Thyroid gland (tissue), 4 donors: ENCODE results near the gene METTL25B. TPM values are rescaled to one million over a fixed set of nuclear protein-coding genes. Genes with fewer than 3 reads are reported as not detected.
"Not testable (repeated sequence)": the region's sequence is repeated elsewhere in the genome, so short reads cannot be mapped to it uniquely, and the experiment has no call there.

Experiments used
- DNase-seq, 2 donors: peaks; one replicate each; pipeline ENCODE4 v3.0.0-alpha.2; 2019
- H3K27ac ChIP-seq, 3 donors: fragments of 200-600 bp; sonication (generic); 1 replicate in 2 of 3; 2 replicates in 1 of 3; pipeline ENCODE4 v1.5.1; 2016 to 2019; ENCODE audit warnings: mild to moderate bottlenecking in 1 of 3, moderate library complexity in 1 of 3
- H3K27me3 ChIP-seq: fragments of 200-600 bp; sonication (generic); one replicate; pipeline ENCODE4 v1.5.1; 2019
- H3K36me3 ChIP-seq, 2 donors: fragments of 200-600 bp; sonication (generic); one replicate each; pipeline ENCODE4 v1.5.1; 2016 to 2019
- H3K4me1 ChIP-seq, 2 donors: fragments of 200-600 bp; sonication (generic); one replicate each; pipeline ENCODE4 v1.5.1; 2017 to 2019
- H3K4me3 ChIP-seq, 3 donors: fragments of 200-600 bp; sonication (generic); replicated peaks in 1 of 3; 1 replicate in 2 of 3; 2 replicates in 1 of 3; pipeline ENCODE4 v1.5.1; 2016; ENCODE audit warnings: mild to moderate bottlenecking in 1 of 3
- H3K9me3 ChIP-seq: fragments of 200-600 bp; sonication (generic); one replicate; pipeline ENCODE4 v1.5.1; 2017
- CTCF ChIP-seq, 6 experiments: fragments of 200-600 bp in 3 of 6; fragments of 450-650 bp in 3 of 6; sonication (generic) in 3 of 6; IDR thresholded peaks; one replicate each; pipeline ENCODE4 v1.5.1; 2016 to 2019; ENCODE audit warnings: antibody characterized with exemption in 6 of 6, mild to moderate bottlenecking in 2 of 6, inconsistent platforms in 1 of 6, moderate library complexity in 1 of 6
- POLR2A ChIP-seq, 2 donors: fragments of 450-650 bp; IDR thresholded peaks; one replicate each; pipeline ENCODE4 v1.6.1; 2017; ENCODE audit warnings: antibody characterized with exemption in 2 of 2, mild to moderate bottlenecking in 2 of 2, moderate library complexity in 1 of 2
- WGBS, 2 donors: methylation state at CpG; one replicate each; pipeline ENCODE4 v1.1.5; 2017; 5-methylcytosine and 5-hydroxymethylcytosine counted together
- intact Hi-C: fragments of 100-400 bp; cut with DNase I; formaldehyde crosslinking; loops from one replicate; pipeline ENCODE4 v1.15.1; 2023
- total RNA-seq, 4 donors: library from RNA; depleted of rRNA; stranded (reverse); fragments of >200 nt; gene quantifications; one replicate each; pipeline ENCODE4 v1.2.3, GENCODE V29; 2016

METTL25B gene
- total RNA-seq, 4 donors from 2014 or later: 15.5 to 33.4 (median 25.3) TPM

DNA sequence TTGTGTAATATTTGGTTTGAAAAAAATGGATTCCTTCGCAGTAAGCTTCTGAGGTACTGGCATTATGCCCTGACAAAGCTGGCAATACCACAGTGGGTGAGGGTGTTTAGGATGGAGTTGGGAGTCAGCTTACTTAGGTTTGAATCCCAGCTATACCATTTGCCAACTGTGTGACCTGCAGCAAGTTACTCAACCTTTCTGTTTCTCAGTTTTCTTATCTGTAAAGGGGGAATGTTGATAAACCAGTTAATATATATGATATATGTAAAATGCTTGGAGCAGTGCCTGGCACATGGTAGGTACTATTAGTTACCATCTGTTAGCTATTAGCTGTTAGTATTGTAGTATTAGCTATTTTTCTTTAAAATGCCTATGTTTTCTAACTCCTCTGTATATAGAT is 28.1 kb downstream of the METTL25B start:
- Histone ChIP-seq H3K4me3 (no peak overlapping the region), H3K36me3 (no peaks in the 10 kb centered on the region), H3K27ac (no peak overlapping the region), H3K4me1 (peaks cover 5 to 12% of the 10 kb centered on the region in 2 donors), H3K9me3 (no peaks in the 10 kb centered on the region), H3K27me3 (no peaks in the 10 kb centered on the region)
- WGBS, 2 donors: 96 to 98% methylated on average over 1 of the region's 1 CpG
- no peak for DNase-seq
- intact Hi-C loops: no loop called here
- TF ChIP-seq POLR2A (IDR thresholded peaks at IDR 0.05) (no peak), CTCF (IDR thresholded peaks at IDR 0.05) (no peak)

- H3K9me3 ChIP-seq, H3K36me3 ChIP-seq, H3K27ac ChIP-seq, H3K4me3 ChIP-seq, intact Hi-C loops, DNase-seq, H3K4me1 ChIP-seq, H3K27me3 ChIP-seq: not testable (repeated sequence)
- WGBS, 2 donors: 93 to 96% methylated on average over 10 of the region's 10 CpGs
Observed at GRCh38 chr1:156757572-156758253, 29.4 kb downstream of the METTL25B start.

DNA sequence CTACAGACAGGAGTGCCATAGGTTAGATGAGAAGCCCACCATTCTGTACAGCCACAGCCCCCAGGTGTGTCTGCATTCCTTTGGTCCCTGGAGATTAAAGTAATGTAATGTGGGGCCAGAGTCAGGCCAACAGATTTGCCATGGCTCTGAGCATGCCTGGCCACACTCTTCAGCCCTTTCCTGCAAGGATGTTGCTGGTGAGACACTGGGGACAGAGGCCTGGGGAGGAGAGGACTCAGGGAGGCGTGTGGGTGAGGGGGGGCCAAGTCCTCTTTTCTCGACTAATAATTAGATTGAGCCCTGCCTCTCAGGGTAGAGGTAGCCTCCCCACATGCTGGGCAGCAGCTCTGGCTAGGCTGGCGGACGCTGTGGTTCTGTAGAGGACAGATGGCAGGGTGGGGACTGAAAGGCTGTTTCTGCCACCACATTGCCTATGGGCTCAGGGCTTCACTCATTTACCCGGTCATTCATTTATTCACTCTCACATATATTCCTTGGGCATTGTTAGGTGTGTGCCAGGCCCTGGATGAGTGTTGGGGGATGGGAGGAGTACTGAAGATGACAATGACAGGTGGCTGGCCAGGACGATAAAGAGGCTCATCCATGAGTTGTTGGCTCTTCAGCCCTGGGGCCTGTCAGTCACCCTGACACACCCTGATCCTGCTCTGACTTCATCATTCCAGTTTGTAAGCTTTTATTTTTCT is 32.0 kb downstream of the METTL25B start:
- H3K9me3 ChIP-seq: no peaks in the 10 kb centered on the region
- H3K27me3 ChIP-seq: no peaks in the 10 kb centered on the region
- no peak overlapping the region for H3K4me3 ChIP-seq
- H3K36me3 ChIP-seq: no peaks in the 10 kb centered on the region
- no peak for DNase-seq
- intact Hi-C loops: no loop called here
- no peak for TF ChIP-seq CTCF (IDR thresholded peaks at IDR 0.05)
- TF ChIP-seq POLR2A (IDR thresholded peaks at IDR 0.05): no peak
- H3K4me1 ChIP-seq: no peaks in the 10 kb centered on the region
- H3K27ac ChIP-seq: no peak overlapping the region
- WGBS, 2 donors: 71 to 77% methylated on average over 6 of the region's 6 CpGs

- no peak for TF ChIP-seq CTCF (IDR thresholded peaks at IDR 0.05)
- no peak for TF ChIP-seq POLR2A (IDR thresholded peaks at IDR 0.05)
- WGBS, 2 donors: 75 to 82% methylated on average over 4 of the region's 4 CpGs
Observed at GRCh38 chr1:156760796-156761104, 32.5 kb downstream of the METTL25B start.

GRCh38 chr1:156765136-156765535 is 36.9 kb downstream of the METTL25B start:
- H3K27me3 ChIP-seq, H3K27ac ChIP-seq, H3K36me3 ChIP-seq, H3K4me3 ChIP-seq, H3K9me3 ChIP-seq, DNase-seq, intact Hi-C loops: not testable (repeated sequence)
- peaks cover 18 to 20% of the 10 kb centered on the region in 2 donors for H3K4me1 ChIP-seq
- WGBS, 2 donors: 97 to 98% methylated on average over 15 of the region's 15 CpGs

More at GRCh38 chr1:156760796-156761104, 32.5 kb downstream of the METTL25B start:
- Histone ChIP-seq H3K4me3 (no peak overlapping the region), H3K27ac (no peak overlapping the region), H3K4me1 (peaks cover 0 to under 1% of the 10 kb centered on the region in 2 donors), H3K36me3 (no peaks in the 10 kb centered on the region), H3K9me3 (no peaks in the 10 kb centered on the region), H3K27me3 (no peaks in the 10 kb centered on the region)
- intact Hi-C loops: no loop called here
- DNase-seq: no peak

GRCh38 chr1:156765666-156766065 is 37.4 kb downstream of the METTL25B start:
- 88 to 97% methylated on average over 5 of the region's 5 CpGs for WGBS, 2 donors
- Histone ChIP-seq H3K4me3 (no peak overlapping the region), H3K9me3 (no peaks in the 10 kb centered on the region), H3K36me3 (no peaks in the 10 kb centered on the region), H3K27me3 (no peaks in the 10 kb centered on the region), H3K27ac (no peak overlapping the region), H3K4me1 (peaks cover 20 to 21% of the 10 kb centered on the region in 2 donors)
- no peak for DNase-seq
- TF ChIP-seq CTCF (IDR thresholded peaks at IDR 0.05): no peak
- no peak for TF ChIP-seq POLR2A (IDR thresholded peaks at IDR 0.05)
- intact Hi-C loops: no loop called here
